Fibroblast of skin of right biceps (primary cell): ENCODE data around the gene BMPR1B.
"Not testable (repeated sequence)": the region's sequence is repeated elsewhere in the genome, so short reads cannot be mapped to it uniquely, and the experiment has no call there.

ENCODE experiments used
- DNase-seq: peaks from one replicate; pipeline ENCODE4 v3.0.0-alpha.2; 2013

Gene BMPR1B

GRCh38 chr4:95049551-95050233 lies 291.9 kb downstream of the BMPR1B start:
- DNase-seq, result peak; percentile 7

DNA sequence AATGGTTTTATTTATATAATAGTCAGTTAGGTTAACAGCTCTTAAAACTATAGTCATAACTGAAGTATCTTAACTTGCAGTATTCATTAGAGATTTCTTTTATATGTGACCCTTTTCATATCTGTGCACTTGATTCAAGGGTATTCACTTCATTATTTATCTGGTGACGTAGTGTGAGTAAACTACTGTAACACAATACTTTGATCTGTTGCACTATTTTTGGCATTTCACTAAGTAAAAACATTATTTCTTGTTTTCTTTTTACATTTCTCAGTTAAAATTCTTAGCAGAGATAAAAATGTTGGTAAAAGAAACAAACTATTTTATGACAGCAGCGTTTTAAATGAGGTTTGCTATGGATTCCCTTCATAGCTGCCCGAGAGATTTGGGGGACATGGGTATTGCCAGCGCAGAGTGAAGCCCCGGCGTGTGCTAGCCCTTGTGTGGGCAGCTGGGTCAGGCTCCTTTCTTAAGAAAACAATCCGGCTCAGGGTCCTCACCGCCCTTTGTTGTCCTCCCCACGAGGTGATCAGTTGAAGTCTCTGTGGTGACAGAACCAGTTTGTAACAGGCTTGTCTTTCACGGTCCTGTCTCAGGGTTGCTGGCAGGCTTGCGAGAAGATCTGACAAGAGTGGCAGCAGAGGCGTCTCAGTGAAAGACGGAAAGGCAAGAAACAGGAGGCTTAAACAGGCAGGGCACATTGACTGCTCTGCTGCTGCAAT lies 293.4 kb downstream of the BMPR1B start:
- no peak for DNase-seq

DNA sequence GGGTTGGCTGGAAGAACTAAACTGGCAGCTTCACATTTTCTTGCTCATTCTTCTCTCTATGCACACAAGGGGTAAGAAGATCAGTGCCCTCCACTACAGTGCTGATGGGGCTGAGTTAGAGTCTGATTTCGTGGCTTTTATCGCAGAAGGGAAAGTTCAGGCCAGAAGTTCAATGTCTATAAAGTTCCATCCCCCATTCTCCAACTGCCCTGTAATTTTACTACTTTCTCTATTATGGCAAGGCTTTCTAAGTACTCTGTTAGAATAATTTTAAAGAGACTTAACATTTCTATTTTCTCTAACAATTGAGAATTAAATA lies 293.9 kb downstream of the BMPR1B start:
- DNase-seq, result no peak

- no peak for DNase-seq
Measured at GRCh38 chr4:95058991-95059390, 301.2 kb downstream of the BMPR1B start.

DNA sequence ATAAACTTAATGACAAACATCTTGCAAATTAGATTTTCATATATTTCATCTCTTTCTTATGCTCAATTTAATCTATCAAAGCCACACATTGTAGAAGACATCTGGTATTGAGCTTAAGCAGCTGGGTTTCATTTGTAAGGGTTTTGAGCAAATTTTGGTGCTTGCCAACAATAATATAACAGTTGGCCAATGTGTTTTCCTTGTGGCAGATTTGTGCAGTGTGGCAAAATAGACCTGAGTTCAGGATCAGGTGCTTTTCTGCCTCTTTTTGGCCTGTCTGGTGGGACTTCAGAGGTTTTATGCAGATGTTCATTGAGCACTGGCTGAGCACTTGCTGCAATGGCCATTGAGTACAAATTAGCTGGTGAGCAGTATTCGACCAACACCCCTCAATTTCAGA lies 301.9 kb downstream of the BMPR1B start:
- peak; percentile 16 for DNase-seq

GRCh38 chr4:95061220-95061619 lies 303.5 kb downstream of the BMPR1B start:
- peak; percentile 28 for DNase-seq

DNA sequence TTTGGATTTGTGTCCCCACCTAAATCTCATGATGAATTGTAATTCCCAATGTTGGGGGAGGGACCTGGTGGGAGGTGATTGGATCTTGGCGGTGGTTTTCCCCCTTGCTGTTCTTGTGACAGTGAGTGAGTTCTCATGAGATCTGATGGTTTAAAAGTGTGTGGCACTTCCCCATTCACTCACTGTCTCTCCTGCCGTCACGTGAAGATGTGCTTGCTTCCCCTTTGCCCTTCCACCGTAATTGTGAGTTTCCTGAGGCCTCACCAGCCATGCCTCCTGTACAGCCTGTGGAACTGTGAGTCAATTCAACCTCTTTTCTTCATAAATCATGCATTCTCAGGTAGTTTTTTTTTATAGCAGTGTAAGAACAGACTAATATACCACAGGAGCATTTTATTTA lies 304.0 kb downstream of the BMPR1B start:
- DNase-seq, result not testable (repeated sequence)

DNA sequence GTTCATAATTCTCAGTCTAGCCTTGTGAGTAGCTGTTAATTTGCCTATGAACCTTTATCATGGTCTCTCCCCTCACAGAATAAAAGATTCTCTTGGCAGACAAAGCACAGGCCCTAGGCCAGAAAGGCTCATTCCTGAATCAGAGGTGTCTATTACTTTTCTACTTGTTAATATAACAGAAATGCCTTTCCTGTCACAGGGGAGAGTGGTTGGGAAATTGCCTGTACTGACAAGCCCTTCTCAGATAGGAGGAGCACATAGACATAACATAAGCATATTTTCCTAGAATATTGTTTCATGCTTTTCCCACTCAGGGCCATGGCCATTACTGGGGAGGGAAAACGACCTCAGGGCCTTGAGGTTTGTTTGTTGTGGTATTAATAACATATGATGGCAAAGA lies 308.3 kb downstream of the BMPR1B start:
- no peak for DNase-seq

GRCh38 chr4:95068401-95068800 lies 310.6 kb downstream of the BMPR1B start:
- no peak for DNase-seq

DNA sequence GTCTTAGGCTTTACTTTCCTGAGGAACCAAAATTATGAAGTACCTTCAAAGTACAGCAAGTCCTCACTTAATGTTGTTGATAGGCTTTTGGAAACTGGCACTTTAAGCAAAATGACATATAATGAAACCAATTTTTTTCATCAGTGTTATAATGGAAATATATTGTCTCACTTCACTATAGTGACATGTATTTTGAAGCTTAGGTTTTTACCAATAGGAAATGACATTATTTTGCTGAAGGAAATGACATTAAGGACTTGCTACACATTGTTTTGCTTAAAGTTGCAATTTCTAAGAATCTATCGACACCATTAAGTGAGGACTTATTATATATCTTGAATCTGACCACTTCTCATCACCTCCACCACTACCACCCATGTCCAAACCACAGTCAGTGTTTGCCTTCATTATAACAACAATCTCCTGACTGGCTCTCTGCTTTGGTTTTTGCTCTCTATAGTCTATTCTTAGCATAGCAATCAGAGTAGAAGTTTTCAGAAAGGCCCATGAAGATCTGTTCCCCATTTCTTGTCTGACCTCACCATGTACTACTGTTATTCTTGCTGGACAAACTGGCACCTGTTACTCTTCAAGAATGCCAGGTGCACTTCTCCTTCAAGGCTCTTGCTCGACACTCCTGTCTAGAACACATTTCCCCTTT lies 311.2 kb downstream of the BMPR1B start:
- DNase-seq, result no peak

DNA sequence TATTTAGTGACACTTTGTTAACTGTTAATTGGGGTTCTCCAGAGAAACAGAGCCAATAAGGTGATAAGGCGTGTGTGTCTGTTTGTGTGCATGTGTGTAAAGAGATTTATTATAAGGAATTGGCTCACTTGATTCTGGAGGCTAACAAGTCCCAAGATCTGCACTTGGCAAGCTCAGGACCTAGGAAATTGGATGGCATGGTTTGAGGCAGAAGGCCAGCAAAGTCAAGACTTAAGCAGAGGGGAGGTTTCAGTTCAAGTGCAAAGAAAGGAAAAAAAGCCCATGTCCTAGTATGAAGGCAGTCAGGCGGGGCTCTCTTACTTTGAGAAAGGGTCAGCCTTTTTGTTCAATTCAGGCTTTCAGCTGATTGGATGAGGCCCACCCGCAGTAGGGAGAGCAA lies 314.1 kb downstream of the BMPR1B start:
- no peak for DNase-seq

DNA sequence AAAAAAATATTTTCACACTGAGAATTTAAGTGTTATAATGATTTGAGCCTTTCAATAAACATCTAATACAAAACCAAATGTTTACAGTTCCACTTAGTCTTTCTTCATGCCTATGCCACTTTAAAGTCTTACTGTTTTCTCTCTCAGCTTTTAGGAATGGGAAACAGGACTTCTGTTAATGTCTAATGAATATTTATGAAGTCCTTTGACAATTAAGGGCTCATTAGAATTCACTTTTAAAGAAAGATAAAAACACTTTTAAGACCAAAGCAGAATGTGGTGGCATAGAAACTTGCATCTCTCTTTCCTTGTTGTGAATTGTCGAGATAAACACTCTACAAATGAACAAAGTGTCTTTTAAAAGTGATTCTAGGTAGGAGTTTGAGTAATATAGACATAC lies 315.9 kb downstream of the BMPR1B start:
- DNase-seq, result no peak

DNA sequence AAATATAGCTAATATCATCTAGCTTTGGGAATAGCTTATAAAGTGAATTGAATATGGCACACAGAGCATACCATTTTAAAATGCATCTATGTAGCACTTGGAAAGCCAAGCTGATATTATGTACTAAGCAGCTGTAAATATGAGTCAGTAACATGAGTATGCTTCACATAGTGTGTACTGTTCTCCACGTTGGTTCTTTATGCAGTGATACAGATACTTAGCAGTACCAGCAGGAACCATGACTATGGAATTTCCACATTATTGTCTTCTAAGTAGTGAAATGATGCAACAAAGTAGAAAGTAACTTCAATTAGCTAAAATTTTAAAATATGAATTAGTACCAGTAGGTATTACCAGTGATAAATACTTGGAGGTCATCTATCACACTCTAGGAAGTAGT lies 320.1 kb downstream of the BMPR1B start:
- peak; percentile 17 for DNase-seq

DNA sequence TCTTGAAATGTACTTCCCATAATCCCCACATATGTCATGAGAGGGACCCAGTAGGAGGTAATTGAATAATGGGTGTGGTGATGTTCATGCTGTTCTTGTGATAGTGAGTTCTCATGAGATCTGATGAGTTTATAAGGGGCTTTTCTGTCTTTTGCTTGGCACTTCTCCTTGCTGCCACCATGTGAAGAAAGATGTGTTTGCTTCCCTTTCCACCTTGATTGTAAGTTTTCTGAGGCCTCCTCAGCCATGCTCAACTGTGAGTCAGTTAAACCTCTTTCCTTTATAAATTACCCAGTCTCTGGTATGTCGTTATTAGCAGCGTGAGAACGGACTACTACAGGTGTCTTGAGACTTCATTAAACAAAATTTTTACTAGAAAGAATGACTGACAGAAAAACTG lies 323.2 kb downstream of the BMPR1B start:
- DNase-seq, result no peak

- DNase-seq, result no peak
Measured at GRCh38 chr4:95084584-95084983, 326.8 kb downstream of the BMPR1B start.

DNA sequence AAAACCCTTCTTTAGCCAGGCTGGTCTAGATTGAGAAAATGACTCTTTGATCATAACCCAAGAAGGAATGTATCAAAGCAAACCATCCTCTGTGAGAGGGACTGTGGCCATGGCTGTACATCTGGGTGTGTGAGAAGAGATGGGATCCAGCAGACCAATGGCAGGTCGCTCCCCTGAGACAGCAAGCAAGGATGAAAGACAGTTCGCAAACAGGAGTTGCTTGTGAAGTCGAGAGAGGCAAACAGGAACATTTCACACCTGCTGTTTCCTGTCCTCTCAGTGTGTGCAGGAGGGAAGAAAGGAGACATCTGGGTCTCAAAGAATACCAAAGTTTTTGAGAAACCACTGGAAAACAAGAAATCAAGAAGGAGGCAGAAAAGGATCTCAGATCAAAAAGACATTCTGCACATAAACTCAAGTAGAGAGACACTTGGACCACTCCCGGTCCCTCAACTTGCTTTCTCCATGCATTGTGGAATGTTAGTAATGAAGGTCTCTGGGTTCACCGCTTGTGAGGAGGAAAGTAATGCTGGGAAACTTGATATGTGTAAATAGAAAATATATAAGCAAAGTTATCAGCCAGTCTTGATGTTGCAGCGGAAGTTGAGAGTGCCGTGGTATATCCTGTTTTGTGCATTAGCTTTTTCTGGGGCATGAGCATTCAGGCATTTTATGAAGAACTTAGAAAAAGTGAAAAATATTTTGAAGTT lies 327.5 kb downstream of the BMPR1B start:
- no peak for DNase-seq

GRCh38 chr4:95086551-95086950 lies 328.8 kb downstream of the BMPR1B start:
- DNase-seq, result no peak

DNA sequence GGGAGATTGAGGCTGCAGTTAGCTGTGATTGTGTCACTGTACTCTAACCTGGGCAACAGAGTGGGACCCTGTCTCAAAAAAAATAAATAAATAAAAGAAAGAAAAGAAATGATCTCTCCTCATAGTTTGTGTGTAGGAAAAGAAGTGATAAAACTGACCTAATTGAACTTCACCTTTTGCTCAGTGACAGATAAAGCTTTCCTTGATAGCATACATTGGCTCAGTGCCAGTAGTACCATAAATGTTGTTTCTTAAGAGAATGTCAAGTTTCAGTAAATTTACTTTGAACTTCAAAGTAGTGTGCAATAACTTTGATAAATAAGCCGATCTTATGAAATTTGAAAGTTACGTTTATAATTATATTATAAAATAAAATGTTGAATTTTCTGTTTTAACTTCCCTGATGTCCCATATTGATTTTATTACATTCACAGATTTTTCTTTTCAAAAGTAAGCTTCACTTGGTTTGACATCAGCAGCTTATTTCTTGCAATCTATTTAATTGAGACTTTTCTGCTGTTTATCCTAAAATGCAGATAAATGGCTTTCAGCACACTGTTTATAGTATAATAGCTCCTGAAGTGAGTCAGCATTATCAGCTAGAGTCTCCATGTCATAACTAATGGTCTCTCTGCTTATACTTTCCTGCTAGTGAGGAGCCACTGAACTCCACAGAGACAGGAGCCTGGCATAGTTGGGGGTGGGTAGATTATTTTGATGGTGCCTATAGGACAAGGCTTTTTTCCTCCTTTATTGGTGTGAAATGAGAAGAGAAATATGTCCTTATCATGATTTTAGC lies 330.1 kb downstream of the BMPR1B start:
- DNase-seq, result peak; percentile 47

DNA sequence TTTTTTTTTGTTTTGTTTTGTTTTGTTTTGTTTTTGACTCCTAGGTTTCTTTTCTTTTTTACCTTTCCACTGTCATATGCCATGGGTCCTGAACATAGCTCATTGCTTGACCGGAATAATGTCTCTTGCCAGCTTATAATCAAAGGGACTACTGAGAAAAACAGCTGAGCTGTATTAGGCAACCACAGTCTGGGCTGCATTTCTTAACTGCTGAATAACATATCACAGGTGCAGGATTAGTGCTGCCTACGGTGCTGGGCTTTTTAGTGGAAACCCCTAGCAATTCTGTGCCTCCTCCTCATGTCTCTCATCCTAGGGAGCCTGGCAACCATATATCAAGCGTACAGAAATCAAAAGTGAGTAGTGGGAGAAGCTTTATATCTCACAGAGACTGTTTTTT lies 333.5 kb downstream of the BMPR1B start:
- no peak for DNase-seq

DNA sequence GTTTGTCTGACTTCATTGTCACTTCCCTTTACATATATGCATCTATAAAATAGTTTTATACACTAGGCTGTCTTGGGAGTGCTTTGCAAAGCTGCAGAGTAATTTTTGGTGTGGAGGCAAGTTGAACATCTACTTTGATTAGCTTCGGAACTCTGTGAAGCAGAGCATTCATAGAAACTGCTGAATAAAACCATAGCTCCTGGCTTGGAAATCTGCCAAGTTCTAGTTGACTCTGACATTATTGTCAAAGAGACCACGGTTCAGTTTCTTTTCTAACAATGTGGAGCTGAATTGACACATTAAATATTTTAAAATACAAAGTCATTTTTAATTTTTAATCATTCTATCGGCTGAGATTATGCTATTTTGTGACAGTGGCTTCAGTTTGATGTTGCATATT lies 335.0 kb downstream of the BMPR1B start:
- no peak for DNase-seq

GRCh38 chr4:95093460-95093859 lies 335.7 kb downstream of the BMPR1B start:
- no peak for DNase-seq
